OCI-LY7 (cell line): Measurements from ENCODE around the gene TNIK.

ENCODE experiments used
- CTCF ChIP-seq: fragments of 200-600 bp; sonication (generic); conservative IDR thresholded peaks from 2 replicates; pipeline ENCODE4 v1.5.1; 2014; ENCODE audit warnings: mild to moderate bottlenecking, antibody characterized with exemption, low read length, moderate library complexity, mixed read lengths
- EZH2phosphoT487 ChIP-seq: fragments of 200-600 bp; sonication (generic); IDR thresholded peaks from 2 replicates; pipeline ENCODE4 v1.6.1; 2018; ENCODE audit warnings: low read depth, borderline replicate concordance, mild to moderate bottlenecking, mixed run types, antibody characterized with exemption, low read length, moderate library complexity, mixed read lengths

- TF ChIP-seq CTCF (peak; percentile 67), EZH2phosphoT487 (no peak)
These were observed 288.1 kb downstream of the TNIK start for GRCh38 chr3:171172070-171172469.
